Measurements from ENCODE around the gene SULT2B1.

DNA sequence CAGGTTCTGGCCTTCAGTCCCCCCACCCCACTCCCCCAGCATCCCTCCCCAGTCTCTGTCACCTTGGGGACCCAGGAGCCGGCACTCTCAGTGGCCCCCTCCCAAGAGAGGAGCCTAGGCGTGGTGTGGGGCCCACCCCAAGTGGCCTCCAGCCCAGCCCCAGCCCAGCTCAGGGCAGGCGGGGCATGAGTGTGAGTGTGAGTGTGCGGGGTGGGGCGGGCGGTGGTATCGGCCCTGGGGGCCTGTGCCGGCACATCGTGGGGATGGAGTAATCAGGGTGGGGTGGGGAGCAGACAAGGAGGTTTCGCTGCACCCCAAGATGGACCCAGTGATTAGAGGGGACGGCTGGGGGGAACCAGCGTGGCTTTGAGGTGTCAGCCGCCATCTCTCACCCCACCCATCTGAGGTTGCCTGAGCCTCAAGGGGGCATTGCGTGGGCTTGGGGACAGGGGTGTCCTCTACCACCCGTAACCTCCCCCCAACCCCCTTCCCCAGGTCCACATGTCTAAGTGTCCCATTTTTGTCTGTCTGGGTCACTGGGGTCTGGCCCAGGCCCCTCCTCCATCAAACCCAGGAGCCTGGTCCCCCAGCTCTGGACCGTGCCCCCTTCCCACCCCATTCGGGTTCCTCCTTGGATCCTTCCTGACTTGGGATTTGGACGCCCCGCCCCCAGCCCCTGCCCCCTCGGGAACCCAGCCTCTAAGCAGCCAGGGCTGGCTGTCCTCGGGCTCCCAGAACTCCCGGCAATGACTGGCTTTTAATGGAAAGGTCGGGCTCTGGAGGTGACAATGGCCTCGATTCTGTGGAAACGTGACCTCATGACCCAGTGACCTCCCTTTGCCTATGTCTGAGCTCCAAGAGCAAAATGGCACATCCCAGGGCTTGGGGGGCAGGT lies 6.9 kb upstream of the SULT2B1 start:
- no peak for TF ChIP-seq FOS (IDR thresholded peaks at IDR 0.05; ENCODE audit: low read depth, low read length)
- TF ChIP-seq, protein P1, sequence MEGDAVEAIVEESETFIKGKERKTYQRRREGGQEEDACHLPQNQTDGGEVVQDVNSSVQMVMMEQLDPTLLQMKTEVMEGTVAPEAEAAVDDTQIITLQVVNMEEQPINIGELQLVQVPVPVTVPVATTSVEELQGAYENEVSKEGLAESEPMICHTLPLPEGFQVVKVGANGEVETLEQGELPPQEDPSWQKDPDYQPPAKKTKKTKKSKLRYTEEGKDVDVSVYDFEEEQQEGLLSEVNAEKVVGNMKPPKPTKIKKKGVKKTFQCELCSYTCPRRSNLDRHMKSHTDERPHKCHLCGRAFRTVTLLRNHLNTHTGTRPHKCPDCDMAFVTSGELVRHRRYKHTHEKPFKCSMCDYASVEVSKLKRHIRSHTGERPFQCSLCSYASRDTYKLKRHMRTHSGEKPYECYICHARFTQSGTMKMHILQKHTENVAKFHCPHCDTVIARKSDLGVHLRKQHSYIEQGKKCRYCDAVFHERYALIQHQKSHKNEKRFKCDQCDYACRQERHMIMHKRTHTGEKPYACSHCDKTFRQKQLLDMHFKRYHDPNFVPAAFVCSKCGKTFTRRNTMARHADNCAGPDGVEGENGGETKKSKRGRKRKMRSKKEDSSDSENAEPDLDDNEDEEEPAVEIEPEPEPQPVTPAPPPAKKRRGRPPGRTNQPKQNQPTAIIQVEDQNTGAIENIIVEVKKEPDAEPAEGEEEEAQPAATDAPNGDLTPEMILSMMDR (conservative IDR thresholded peaks at IDR 0.05; ENCODE audit: low read depth, low read length), result no peak
- TF ChIP-seq POLR2A (IDR thresholded peaks at IDR 0.05; ENCODE audit: low read depth, low read length), result no peak
- TF ChIP-seq, protein P2, sequence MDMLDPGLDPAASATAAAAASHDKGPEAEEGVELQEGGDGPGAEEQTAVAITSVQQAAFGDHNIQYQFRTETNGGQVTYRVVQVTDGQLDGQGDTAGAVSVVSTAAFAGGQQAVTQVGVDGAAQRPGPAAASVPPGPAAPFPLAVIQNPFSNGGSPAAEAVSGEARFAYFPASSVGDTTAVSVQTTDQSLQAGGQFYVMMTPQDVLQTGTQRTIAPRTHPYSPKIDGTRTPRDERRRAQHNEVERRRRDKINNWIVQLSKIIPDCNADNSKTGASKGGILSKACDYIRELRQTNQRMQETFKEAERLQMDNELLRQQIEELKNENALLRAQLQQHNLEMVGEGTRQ (IDR thresholded peaks at IDR 0.05; ENCODE audit: low read depth, low read length), result no peak
- no peak for TF ChIP-seq CHD1 (IDR thresholded peaks at IDR 0.05; ENCODE audit: low read depth, low read length)
- no peak for TF ChIP-seq CEBPB (IDR thresholded peaks at IDR 0.05; ENCODE audit: low read depth, low read length)
- no peak for TF ChIP-seq NFE2L2 (IDR thresholded peaks at IDR 0.05; ENCODE audit: low read depth, low read length)
- TF ChIP-seq RAD21 (IDR thresholded peaks at IDR 0.05; ENCODE audit: low read length), result no peak
- TF ChIP-seq RFX5 (IDR thresholded peaks at IDR 0.05; ENCODE audit: low read depth, low read length), result no peak
